Measurements from ENCODE around the gene ACTR1B.
"Not testable (repeated sequence)": the region's sequence is repeated elsewhere in the genome, so short reads cannot be mapped to it uniquely, and the experiment has no call there.

- not testable (repeated sequence) for TF ChIP-seq CTCF (conservative IDR thresholded peaks at IDR 0.05; ENCODE audit: low read depth in 2 of 2); POLR2AphosphoS5 (IDR thresholded peaks at IDR 0.05; ENCODE audit: low read depth)
Measured at GRCh38 chr2:97672606-97673140, 8.8 kb upstream of the ACTR1B start.

Measured in GM23338 (cell line).